ENCODE results near the gene CCDC12.

Gene CCDC12

GRCh38 chr3:46942481-46943236, 33.9 kb downstream of the CCDC12 start:
- no peak for ATAC-seq
- no peak for TF ChIP-seq ZNF565 (CRISPR knock-in tag; conservative IDR thresholded peaks at IDR 0.05; ENCODE audit: low read depth)

- ATAC-seq: no peak
- TF ChIP-seq PATZ1 (CRISPR knock-in tag; IDR thresholded peaks at IDR 0.05; ENCODE audit: borderline replicate concordance): no peak
- TF ChIP-seq ESRRG (CRISPR knock-in tag; IDR thresholded peaks at IDR 0.05): no peak
- TF ChIP-seq ZNF70 (CRISPR knock-in tag; IDR thresholded peaks at IDR 0.05): no peak
- no peak for TF ChIP-seq BACH2 (CRISPR knock-in tag; IDR thresholded peaks at IDR 0.05; ENCODE audit: borderline replicate concordance)
- TF ChIP-seq CREB5 (CRISPR knock-in tag; IDR thresholded peaks at IDR 0.05; ENCODE audit: low read depth): no peak
Measured at GRCh38 chr3:46942076-46942475, 34.5 kb downstream of the CCDC12 start.

- ATAC-seq: no peak
- TF ChIP-seq ZNF8 (CRISPR knock-in tag; IDR thresholded peaks at IDR 0.05): no peak
- TF ChIP-seq GLIS3 (CRISPR knock-in tag; IDR thresholded peaks at IDR 0.05): no peak
- TF ChIP-seq ZNF565 (CRISPR knock-in tag; conservative IDR thresholded peaks at IDR 0.05; ENCODE audit: low read depth): no peak
- no peak for TF ChIP-seq BACH2 (CRISPR knock-in tag; IDR thresholded peaks at IDR 0.05; ENCODE audit: borderline replicate concordance)
- TF ChIP-seq CSRNP3 (CRISPR knock-in tag; IDR thresholded peaks at IDR 0.05): no peak
- no peak for TF ChIP-seq RARB (CRISPR knock-in tag; IDR thresholded peaks at IDR 0.05)
- no peak for TF ChIP-seq ISL1 (CRISPR knock-in tag; IDR thresholded peaks at IDR 0.05)
- TF ChIP-seq ZFP3 (CRISPR knock-in tag; IDR thresholded peaks at IDR 0.05): no peak
- TF ChIP-seq SNAI2 (CRISPR knock-in tag; IDR thresholded peaks at IDR 0.05): no peak
- TF ChIP-seq PATZ1 (CRISPR knock-in tag; IDR thresholded peaks at IDR 0.05; ENCODE audit: borderline replicate concordance): no peak
- no peak for TF ChIP-seq ZC3H10 (CRISPR knock-in tag; IDR thresholded peaks at IDR 0.05)
- TF ChIP-seq POU6F1 (CRISPR knock-in tag; IDR thresholded peaks at IDR 0.05; ENCODE audit: borderline replicate concordance, low read depth): no peak
- TF ChIP-seq TSHZ2 (CRISPR knock-in tag; IDR thresholded peaks at IDR 0.05): no peak
- no peak for TF ChIP-seq PPARA (CRISPR knock-in tag; IDR thresholded peaks at IDR 0.05; ENCODE audit: borderline replicate concordance)
- TF ChIP-seq TOX (CRISPR knock-in tag; IDR thresholded peaks at IDR 0.05; ENCODE audit: borderline replicate concordance): no peak
- TF ChIP-seq OSR1 (CRISPR knock-in tag; IDR thresholded peaks at IDR 0.05): no peak
- TF ChIP-seq TCF4 (CRISPR knock-in tag; IDR thresholded peaks at IDR 0.05; ENCODE audit: borderline replicate concordance): no peak
- no peak for TF ChIP-seq ZFP30 (CRISPR knock-in tag; IDR thresholded peaks at IDR 0.05)
- no peak for TF ChIP-seq ZNF70 (CRISPR knock-in tag; IDR thresholded peaks at IDR 0.05)
Measured at GRCh38 chr3:46939578-46940445, 36.7 kb downstream of the CCDC12 start.

Data from SK-N-SH treated with all-trans-retinoic acid at 6 μM for 48 hours (cell line).